ENCODE results near the gene DMRTB1.
A peak's percentile ranks its signal among the peaks of the same experiment; 100 is the strongest.

DMRTB1 gene

GRCh38 chr1:53485478-53486394 is 26.5 kb downstream of the DMRTB1 start:
- peak; percentile 74 for DNase-seq (ENCODE audit: low spot score)

GRCh38 chr1:53486395-53487026 is 27.3 kb downstream of the DMRTB1 start:
- DNase-seq (ENCODE audit: low spot score), result no peak

GRCh38 chr1:53490351-53490750 is 31.2 kb downstream of the DMRTB1 start:
- DNase-seq (ENCODE audit: low spot score), result no peak

GRCh38 chr1:53495633-53496345 is 36.6 kb downstream of the DMRTB1 start:
- no peak for DNase-seq (ENCODE audit: low spot score)

GRCh38 chr1:53498555-53499131 is 39.4 kb downstream of the DMRTB1 start:
- no peak for DNase-seq (ENCODE audit: low spot score)

GRCh38 chr1:53499257-53500203 is 40.3 kb downstream of the DMRTB1 start:
- DNase-seq (ENCODE audit: low spot score), result no peak

GRCh38 chr1:53500204-53501064 is 41.2 kb downstream of the DMRTB1 start:
- no peak for DNase-seq (ENCODE audit: low spot score)

GRCh38 chr1:53501065-53502005 is 42.1 kb downstream of the DMRTB1 start:
- no peak for DNase-seq (ENCODE audit: low spot score)

GRCh38 chr1:53502641-53503432 is 43.6 kb downstream of the DMRTB1 start:
- no peak for DNase-seq (ENCODE audit: low spot score)

GRCh38 chr1:53503433-53504217 is 44.4 kb downstream of the DMRTB1 start:
- no peak for DNase-seq (ENCODE audit: low spot score)

- DNase-seq (ENCODE audit: low spot score), result no peak
These were observed 45.7 kb downstream of the DMRTB1 start for GRCh38 chr1:53504901-53505300.

GRCh38 chr1:53505401-53505800 is 46.2 kb downstream of the DMRTB1 start:
- no peak for DNase-seq (ENCODE audit: low spot score)

GRCh38 chr1:53505891-53506290 is 46.7 kb downstream of the DMRTB1 start:
- no peak for DNase-seq (ENCODE audit: low spot score)

- no peak for DNase-seq (ENCODE audit: low spot score)
These were observed 47.3 kb downstream of the DMRTB1 start for GRCh38 chr1:53506355-53507050.

GRCh38 chr1:53507116-53507820 is 48.1 kb downstream of the DMRTB1 start:
- no peak for DNase-seq (ENCODE audit: low spot score)

Data from COLO829 (cell line).